HepG2 (cell line): ENCODE data around the gene CERS5. TPM values are rescaled to one million over a fixed set of nuclear protein-coding genes. Genes with fewer than 3 reads are reported as not detected.

Experiments used
- ATAC-seq: fragments of 200-7000 bp; cut with Tn5 transposase; 3 replicates; pipeline ENCODE4 v1.9.1; 2020; ENCODE audit warnings: mild to moderate bottlenecking, moderate library complexity
- BruUV-seq: library from RNA; stranded (reverse); fragments of 400-500 nt; replicated peaks from 2 replicates; lab custom pipeline; 2021; lab: Mats Ljungman, UMichigan
- CTCF ChIA-PET: fragments of 300-600 bp; formaldehyde crosslinking; extraction: SDS; loops from one replicate; lab custom pipeline; 2021; ENCODE audit warnings: low total read pairs, inconsistent platforms, low intra/inter-chr PET ratio; lab: Yijun Ruan, JAX
- POLR2A ChIA-PET: fragments of 350-600 bp; sonication (Branson Sonifier 250); formaldehyde crosslinking; loops from one replicate; lab custom pipeline; 2020; ENCODE audit warnings: antibody characterized with exemption, inconsistent platforms; lab: Yijun Ruan, JAX
- DNase-seq: peaks from one replicate; pipeline ENCODE4 v3.0.0-alpha.2; 2015; ENCODE audit warnings: low spot score
- FAIRE-seq: peaks from 3 replicates; lab custom pipeline; 2011; peaks lifted over from hg19 to GRCh38; lab: Jason Lieb, UNC
- H2AFZ ChIP-seq: one replicate; pipeline ENCODE4 v1.6.1; 2011; ENCODE audit warnings: low read length, inconsistent platforms
- H3K27ac ChIP-seq: fragments of 300-600 bp; 3 replicates; pipeline ENCODE4 v1.8.0; 2011; ENCODE audit warnings: mixed run types, mild to moderate bottlenecking, mixed read lengths, low read length, inconsistent platforms; ENCODE audit not compliant: insufficient read depth; ENCODE audit errors: extremely low read length
- H3K27me3 ChIP-seq, 2 experiments: fragments of 200-600 bp in 1 of 2; 2 replicates in 1 of 2; 3 replicates in 1 of 2; pipeline versions ENCODE4 v1.6.0 to v1.8.0; 2011; ENCODE audit warnings: low read length in 2 of 2, mild to moderate bottlenecking in 2 of 2, moderate library complexity in 2 of 2, inconsistent platforms in 1 of 2; ENCODE audit not compliant: insufficient read depth in 2 of 2, control insufficient read depth in 1 of 2
- H3K36me3 ChIP-seq, 2 experiments: fragments of 200-600 bp in 1 of 2; replicated peaks in 1 of 2; 2 replicates in 1 of 2; 3 replicates in 1 of 2; pipeline versions ENCODE4 v1.5.1 to v1.8.0; 2011; ENCODE audit warnings: low read length in 2 of 2, inconsistent platforms in 1 of 2; ENCODE audit not compliant: insufficient read depth in 2 of 2, control insufficient read depth in 1 of 2
- H3K4me1 ChIP-seq: 2 replicates; pipeline ENCODE4 v1.5.1; 2012; ENCODE audit warnings: low read length, inconsistent platforms; ENCODE audit not compliant: insufficient read depth
- H3K4me2 ChIP-seq: 2 replicates; pipeline ENCODE4 v1.6.0; 2011; ENCODE audit warnings: low read depth, low read length, inconsistent platforms
- H3K4me3 ChIP-seq, 3 experiments: fragments of 200-600 bp in 1 of 3; sonication (generic), shearing (Covaris generic) in 1 of 3; replicated peaks in 1 of 3; 2 replicates each; pipeline ENCODE4 v1.5.1; 2011 to 2016; ENCODE audit warnings: low read length in 3 of 3, inconsistent platforms in 2 of 3, low read depth in 2 of 3, mild to moderate bottlenecking in 2 of 3, control low read depth in 1 of 3, mixed read lengths in 1 of 3; ENCODE audit not compliant: insufficient read depth in 1 of 3
- H3K79me2 ChIP-seq: one replicate; pipeline ENCODE4 v1.6.1; 2011; ENCODE audit warnings: low read length, inconsistent platforms; ENCODE audit not compliant: insufficient read depth
- H3K9ac ChIP-seq: 2 replicates; pipeline ENCODE4 v1.6.0; 2011; ENCODE audit warnings: mild to moderate bottlenecking, low read depth, low read length, inconsistent platforms; ENCODE audit not compliant: insufficient read depth
- H3K9me3 ChIP-seq: 2 replicates; pipeline ENCODE4 v1.5.1; 2012; ENCODE audit warnings: mild to moderate bottlenecking, low read length
- H4K20me1 ChIP-seq: 2 replicates; pipeline ENCODE4 v1.6.0; 2011; ENCODE audit warnings: inconsistent platforms, mild to moderate bottlenecking, low read length, moderate library complexity; ENCODE audit not compliant: insufficient read depth
- CHD4 ChIP-seq: fragments of 200-600 bp; sonication (generic); IDR thresholded peaks from 2 replicates; pipeline ENCODE4 v1.7.0; 2017; ENCODE audit warnings: mild to moderate bottlenecking, low read length, borderline replicate concordance
- CREB1 ChIP-seq, 2 experiments: fragments of 450-650 bp in 1 of 2; IDR thresholded peaks; 2 replicates each; pipeline ENCODE4 v1.6.1; 2016 to 2017; ENCODE audit warnings: control low read depth in 1 of 2, mild to moderate bottlenecking in 1 of 2, missing compliant biosample characterization in 1 of 2, missing genetic modification characterization in 1 of 2
- DMAP1 ChIP-seq: IDR thresholded peaks from 2 replicates; pipeline ENCODE4 v1.6.1; 2016
- ELF3 ChIP-seq: IDR thresholded peaks from 2 replicates; pipeline ENCODE4 v1.6.1; 2016; ENCODE audit warnings: missing genetic modification reagents, missing compliant biosample characterization
- GATAD1 ChIP-seq: IDR thresholded peaks from 2 replicates; pipeline ENCODE4 v1.6.1; 2016; ENCODE audit warnings: missing genetic modification reagents, missing compliant biosample characterization
- GPN1 ChIP-seq: sonication (generic); formaldehyde crosslinking; IDR thresholded peaks from 2 replicates; pipeline ENCODE4 v1.5.1; 2020; ENCODE audit warnings: missing genetic modification reagents, borderline replicate concordance
- IKZF1 ChIP-seq: fragments of 450-650 bp; IDR thresholded peaks from 2 replicates; pipeline ENCODE4 v1.7.1; 2016
- KLF16 ChIP-seq, 2 experiments: sonication (generic) in 1 of 2; formaldehyde crosslinking in 1 of 2; IDR thresholded peaks; 2 replicates each; pipeline versions ENCODE4 v1.6.1 to v1.8.0; 2016 to 2023; ENCODE audit warnings: missing genetic modification reagents in 2 of 2, missing compliant biosample characterization in 1 of 2
- MIXL1 ChIP-seq: IDR thresholded peaks from 2 replicates; pipeline ENCODE4 v1.6.1; 2016
- NFKB2 ChIP-seq: sonication (generic); formaldehyde crosslinking; IDR thresholded peaks from 2 replicates; pipeline ENCODE4 v1.4.0; 2020; ENCODE audit warnings: missing genetic modification reagents, borderline replicate concordance
- PPARG ChIP-seq: conservative IDR thresholded peaks from 2 replicates; pipeline ENCODE4 v1.6.1; 2016; ENCODE audit warnings: missing biosample characterization, missing genetic modification reagents
- RAD51 ChIP-seq: fragments of 450-650 bp; IDR thresholded peaks from 2 replicates; pipeline ENCODE4 v1.6.1; 2016; ENCODE audit warnings: borderline replicate concordance
- SMYD3 ChIP-seq: sonication (generic); formaldehyde crosslinking; IDR thresholded peaks from 2 replicates; pipeline ENCODE4 v1.8.1; 2023; ENCODE audit warnings: mild to moderate bottlenecking, missing genetic modification reagents
- SP5 ChIP-seq: IDR thresholded peaks from 2 replicates; pipeline ENCODE4 v1.6.1; 2016; ENCODE audit warnings: low read depth, borderline replicate concordance
- SRY ChIP-seq: sonication (generic); formaldehyde crosslinking; IDR thresholded peaks from 2 replicates; pipeline ENCODE4 v1.8.0; 2022; ENCODE audit warnings: mild to moderate bottlenecking, missing genetic modification reagents
- TFDP1 ChIP-seq: IDR thresholded peaks from 2 replicates; pipeline ENCODE4 v1.6.1; 2016; ENCODE audit warnings: missing compliant biosample characterization, missing genetic modification reagents, borderline replicate concordance
- ZBTB46 ChIP-seq: sonication (generic); formaldehyde crosslinking; IDR thresholded peaks from 2 replicates; pipeline ENCODE4 v1.4.0; 2020; ENCODE audit warnings: mild to moderate bottlenecking, missing genetic modification reagents, borderline replicate concordance
- ZNF160 ChIP-seq: sonication (generic); formaldehyde crosslinking; IDR thresholded peaks from 2 replicates; pipeline ENCODE4 v1.8.0; 2022; ENCODE audit warnings: mild to moderate bottlenecking, inconsistent platforms, missing genetic modification reagents
- ZNF564 ChIP-seq: sonication (generic); formaldehyde crosslinking; IDR thresholded peaks from 2 replicates; pipeline ENCODE4 v1.8.1; 2023; ENCODE audit warnings: mild to moderate bottlenecking, missing genetic modification reagents
- ZNF572 ChIP-seq: sonication (generic); formaldehyde crosslinking; IDR thresholded peaks from 2 replicates; pipeline ENCODE4 v1.5.1; 2020; ENCODE audit warnings: mild to moderate bottlenecking, missing genetic modification reagents
- ZNF740 ChIP-seq: sonication (generic); formaldehyde crosslinking; IDR thresholded peaks from 2 replicates; pipeline ENCODE4 v1.4.0; 2020; ENCODE audit warnings: missing genetic modification reagents
- ZNF839 ChIP-seq: sonication (generic); formaldehyde crosslinking; IDR thresholded peaks from 2 replicates; pipeline ENCODE4 v1.4.0; 2020; ENCODE audit warnings: missing genetic modification reagents, mild to moderate bottlenecking, borderline replicate concordance
- WGBS: methylation state at CpG from one replicate; pipeline ENCODE4 v1.1.6; 2017; ENCODE audit warnings: low lambda C conversion rate; 5-methylcytosine and 5-hydroxymethylcytosine counted together
- in situ Hi-C: cut with HindIII; loops from 2 replicates; pipeline ENCODE4 v1.10.0; 2017; ENCODE audit warnings: low pct_unique_long_range_greater_than_20kb; ENCODE audit not compliant: extremely low pct_ligation_motif_present
- intact Hi-C: fragments of 100-400 bp; cut with micrococcal nuclease; formaldehyde crosslinking; loops from one replicate; pipeline ENCODE4 v1.10.0; 2022; ENCODE audit not compliant: unreplicated experiment
- polyA plus RNA-seq, 8 experiments: library from polyadenylated mRNA; depleted of rRNA in 3 of 8; stranded (reverse) in 7 of 8; unstranded in 1 of 8; fragments of >200 nt; fragmentation: Illumina TruSeq in 4 of 8; extraction: Trizol in 4 of 8; gene quantifications; 2 replicates each; pipeline versions ENCODE4 v1.2.1 to v1.2.3, GENCODE V29; 2011 to 2016; ENCODE audit warnings: low read depth in 4 of 8, missing spikeins in 1 of 8, mixed read lengths in 1 of 8; ENCODE audit not compliant: insufficient read depth in 1 of 8
- total RNA-seq, 5 experiments: library from RNA; depleted of rRNA; stranded (reverse); fragments of >200 nt; fragmentation: Illumina TruSeq; extraction: Trizol; gene quantifications; 2 replicates each; pipeline ENCODE4 v1.2.3, GENCODE V29; 2016; ENCODE audit warnings: low read depth in 1 of 5

Gene CERS5
- total and polyA plus RNA-seq, 2 of the 13 experiments (the other 11 are each of a cell fraction or from before 2014, with no cell fraction given), result 22.3 to 48.8 TPM

GRCh38 chr12:50097952-50098351, 69.2 kb downstream of the CERS5 start (continued):
- TF ChIP-seq MIXL1 (CRISPR knock-in tag) (no peak), PPARG (no peak), GATAD1 (CRISPR knock-in tag) (no peak), ZNF839 (CRISPR knock-in tag) (no peak), SMYD3 (CRISPR knock-in tag) (no peak), GPN1 (no peak), TFDP1 (CRISPR knock-in tag) (no peak)

GRCh38 chr12:50090391-50090790, 76.8 kb downstream of the CERS5 start:
- BruUV-seq, result no TSS peak
- TF ChIP-seq NFKB2 (CRISPR knock-in tag), result no peak
- TF ChIP-seq RAD51, result no peak
- no peak for TF ChIP-seq CREB1 (IDR thresholded peaks at IDR 0.05)
- no peak for TF ChIP-seq CREB1 (CRISPR knock-in tag; IDR thresholded peaks at IDR 0.05)
- TF ChIP-seq ZNF160 (CRISPR knock-in tag), result no peak
- no peak for TF ChIP-seq IKZF1
- no peak for TF ChIP-seq SP5 (CRISPR knock-in tag)
- TF ChIP-seq ZBTB46 (CRISPR knock-in tag), result no peak
- no peak for TF ChIP-seq KLF16 (CRISPR knock-in tag; IDR thresholded peaks at IDR 0.05)
- no peak for TF ChIP-seq ELF3 (CRISPR knock-in tag)
- no peak for TF ChIP-seq ZNF740 (CRISPR knock-in tag)
- TF ChIP-seq DMAP1, result no peak
- TF ChIP-seq ZNF572 (CRISPR knock-in tag), result no peak
- no peak for TF ChIP-seq ZNF564
- no peak for TF ChIP-seq CHD4
- no peak for TF ChIP-seq SRY

More at GRCh38 chr12:50090391-50090790, 76.8 kb downstream of the CERS5 start:
- peaks cover 23 to 61% of the 10 kb centered on the region in 2 experiments for H3K36me3 ChIP-seq
- no peak overlapping the region for H3K27ac ChIP-seq
- intact Hi-C loops, result no loop called here
- H3K79me2 ChIP-seq, result peaks cover 13% of the 10 kb centered on the region
- no peak overlapping the region for H3K4me2 ChIP-seq
- in situ Hi-C loops, result no loop called here
- H3K4me1 ChIP-seq, result peaks cover 38% of the 10 kb centered on the region
- H3K9me3 ChIP-seq, result no peaks in the 10 kb centered on the region
- WGBS, result 98% methylated on average over 5 of the region's 5 CpGs
- no peak for ATAC-seq
- CTCF ChIA-PET, result no interaction called here
- POLR2A ChIA-PET, result interaction anchor here (1.4 kb wide), 1 partner anchor 13 kb away, joined by 4 read pairs; the partner anchor contains the start of gene GPD1
- FAIRE-seq, result no peak
- H2AFZ ChIP-seq, result no peak overlapping the region
- H3K4me3 ChIP-seq, result no peak overlapping the region
- no peak overlapping the region for H3K9ac ChIP-seq
- DNase-seq, result no peak
- H3K27me3 ChIP-seq, result no peaks in the 10 kb centered on the region
- peaks cover 4% of the 10 kb centered on the region; the same call in 1 of the 2 replicates for H4K20me1 ChIP-seq
